Epithelial cell of esophagus (primary cell): ENCODE results near the gene TALDO1.

Experiments used
- DNase-seq: peaks from one replicate; pipeline ENCODE4 v3.0.0; 2010; ENCODE audit warnings: low read depth
- H3K4me3 ChIP-seq: 2 replicates; pipeline ENCODE4 v1.5.1; 2011; ENCODE audit warnings: mild to moderate bottlenecking, low read length, control low read depth
- TF ChIP-seq, protein P1 (sequence below): IDR thresholded peaks from 2 replicates; pipeline ENCODE4 v1.5.1; 2011; ENCODE audit warnings: low read depth, mild to moderate bottlenecking, low read length, control low read depth, inconsistent platforms; ENCODE audit not compliant: insufficient read depth; ENCODE audit errors: missing control alignments

TALDO1 gene

DNA sequence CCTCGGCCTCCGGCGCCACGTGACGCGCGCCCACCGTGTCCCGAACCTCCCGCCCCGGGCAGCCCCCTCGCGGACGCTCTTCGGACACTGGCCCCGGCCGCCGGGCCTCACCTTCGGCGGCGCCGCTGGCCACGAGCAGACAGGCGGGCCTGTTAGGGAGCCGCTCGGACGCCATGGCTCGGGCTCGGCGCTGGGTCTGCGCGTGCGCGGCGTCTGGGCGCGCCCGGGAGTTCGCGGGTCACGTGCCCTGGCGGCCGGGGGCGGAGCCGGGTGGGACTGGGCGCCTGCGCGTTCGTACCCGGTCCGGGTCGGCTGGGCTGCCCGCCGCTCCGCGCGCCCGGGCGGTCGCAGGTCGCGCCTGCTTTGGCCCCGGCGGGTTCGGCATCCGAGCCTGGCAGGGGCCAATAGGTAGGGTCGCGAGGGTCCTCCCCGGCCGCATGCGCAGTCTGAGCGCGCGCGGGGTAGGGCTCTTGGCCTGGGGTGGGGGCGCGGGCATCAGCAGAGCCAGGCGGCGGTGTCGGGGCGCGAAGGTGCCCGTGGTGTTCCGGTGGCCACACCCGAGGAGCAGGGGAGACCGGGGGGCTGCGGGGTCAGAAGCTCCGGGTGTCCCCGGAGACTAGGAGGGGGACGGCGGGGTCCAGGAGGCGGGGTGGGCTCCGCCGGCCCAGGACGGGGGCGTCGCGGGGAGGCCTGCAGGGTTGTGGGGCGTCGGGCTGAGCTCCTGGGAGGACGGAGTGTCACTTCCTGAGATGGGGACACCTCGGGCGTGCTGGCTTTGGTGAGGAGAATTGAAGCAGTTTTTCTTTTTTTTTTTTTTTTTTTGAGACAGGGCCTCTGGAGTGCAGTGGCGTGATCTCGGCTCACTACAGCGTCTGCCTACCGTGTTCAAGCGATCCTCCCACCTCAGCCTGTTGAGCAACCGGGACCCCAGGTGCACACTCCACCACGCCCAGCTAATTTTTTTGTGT is 30.3 kb downstream of the TALDO1 start, which contains the start of gene GATD1:
Gene GATD1 (minus strand): TSS at position 200 of the 968 bp plus-strand sequence. CDS start 25 bp downstream, at position 175.
- peak within 1 kb of the TSS; percentile 82 for H3K4me3 ChIP-seq
- TF ChIP-seq, protein P1, sequence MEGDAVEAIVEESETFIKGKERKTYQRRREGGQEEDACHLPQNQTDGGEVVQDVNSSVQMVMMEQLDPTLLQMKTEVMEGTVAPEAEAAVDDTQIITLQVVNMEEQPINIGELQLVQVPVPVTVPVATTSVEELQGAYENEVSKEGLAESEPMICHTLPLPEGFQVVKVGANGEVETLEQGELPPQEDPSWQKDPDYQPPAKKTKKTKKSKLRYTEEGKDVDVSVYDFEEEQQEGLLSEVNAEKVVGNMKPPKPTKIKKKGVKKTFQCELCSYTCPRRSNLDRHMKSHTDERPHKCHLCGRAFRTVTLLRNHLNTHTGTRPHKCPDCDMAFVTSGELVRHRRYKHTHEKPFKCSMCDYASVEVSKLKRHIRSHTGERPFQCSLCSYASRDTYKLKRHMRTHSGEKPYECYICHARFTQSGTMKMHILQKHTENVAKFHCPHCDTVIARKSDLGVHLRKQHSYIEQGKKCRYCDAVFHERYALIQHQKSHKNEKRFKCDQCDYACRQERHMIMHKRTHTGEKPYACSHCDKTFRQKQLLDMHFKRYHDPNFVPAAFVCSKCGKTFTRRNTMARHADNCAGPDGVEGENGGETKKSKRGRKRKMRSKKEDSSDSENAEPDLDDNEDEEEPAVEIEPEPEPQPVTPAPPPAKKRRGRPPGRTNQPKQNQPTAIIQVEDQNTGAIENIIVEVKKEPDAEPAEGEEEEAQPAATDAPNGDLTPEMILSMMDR: no peak
- DNase-seq: peak; percentile 90

DNA sequence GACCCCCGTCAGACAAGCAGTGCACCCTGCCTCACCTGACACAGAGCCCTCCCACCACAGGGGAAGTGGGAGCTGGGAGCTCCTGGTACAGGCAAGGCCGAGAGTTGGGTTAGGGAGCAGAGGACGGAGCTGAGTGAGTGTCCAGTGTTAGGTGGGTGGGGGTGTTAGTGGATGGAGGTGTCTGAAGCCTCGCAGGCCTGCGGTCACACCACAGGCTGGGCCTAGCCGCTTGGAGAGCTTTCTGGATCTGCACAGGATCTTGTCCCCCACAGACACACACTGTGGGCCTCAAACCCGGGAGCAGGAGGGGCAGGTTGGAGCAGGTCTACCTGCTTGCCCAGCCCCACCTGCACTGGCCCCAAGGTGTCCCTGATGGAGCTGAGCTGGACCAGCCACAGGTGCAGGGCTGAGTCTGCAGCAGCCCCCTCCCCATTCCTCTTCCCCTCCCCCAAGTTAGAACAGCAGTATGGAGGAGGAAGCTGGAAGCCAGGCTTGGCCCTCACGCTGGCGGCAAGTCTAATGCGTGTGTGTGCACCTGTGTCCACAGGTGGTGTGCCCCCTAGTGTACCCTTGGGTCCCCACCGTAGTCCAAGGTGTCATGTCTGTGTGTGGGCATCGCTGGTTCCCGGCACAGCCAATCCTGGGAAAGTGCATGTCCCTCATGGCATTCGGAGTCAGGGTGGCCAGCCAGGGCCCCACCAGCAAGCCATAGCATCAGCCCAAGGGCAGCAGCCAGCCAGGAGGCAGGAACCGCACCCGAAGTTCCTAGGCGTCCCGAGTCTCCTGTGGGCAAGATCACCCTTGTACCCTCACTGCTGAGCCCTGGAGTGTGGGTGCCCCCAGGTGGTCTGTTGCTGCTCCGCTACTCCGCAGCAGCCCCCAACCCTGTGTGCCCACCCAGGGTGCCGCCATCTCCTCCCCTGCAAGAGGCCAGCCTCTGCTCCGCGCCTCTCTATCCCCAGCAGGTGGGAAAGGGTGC is 32.0 kb downstream of the TALDO1 start:
- no peak overlapping the region for H3K4me3 ChIP-seq
- no peak for DNase-seq
- TF ChIP-seq, protein P1: no peak

DNA sequence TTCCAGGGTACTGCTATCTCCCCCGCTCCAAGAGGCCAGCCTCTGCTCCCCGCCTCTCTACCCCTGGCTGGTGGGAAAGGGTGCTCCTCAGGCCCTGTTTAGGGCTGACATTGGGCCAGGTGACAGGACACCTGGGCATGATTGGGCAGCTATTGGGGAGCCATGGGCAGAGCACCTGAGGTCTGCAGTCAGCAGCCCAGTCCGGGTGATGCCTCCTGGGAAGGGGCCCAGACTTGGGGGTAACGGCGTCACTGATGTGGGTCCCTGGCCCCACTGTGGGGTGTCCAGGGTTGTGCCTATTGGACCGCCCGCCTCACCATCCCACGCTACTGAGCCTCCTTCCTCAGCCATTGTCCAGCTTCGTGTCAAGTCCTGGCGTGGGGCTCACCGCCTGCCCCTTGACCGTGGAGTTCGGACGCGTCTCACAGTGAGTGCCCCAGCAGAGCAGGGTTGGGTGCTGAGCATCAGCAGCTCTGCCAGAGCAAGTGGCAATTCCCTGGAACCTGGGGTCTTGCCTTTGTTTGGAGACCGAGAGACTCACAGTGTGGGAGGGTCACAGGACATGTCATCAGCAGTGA is 32.8 kb downstream of the TALDO1 start:
- TF ChIP-seq, protein P1: no peak
- DNase-seq: no peak
- no peak overlapping the region for H3K4me3 ChIP-seq

DNA sequence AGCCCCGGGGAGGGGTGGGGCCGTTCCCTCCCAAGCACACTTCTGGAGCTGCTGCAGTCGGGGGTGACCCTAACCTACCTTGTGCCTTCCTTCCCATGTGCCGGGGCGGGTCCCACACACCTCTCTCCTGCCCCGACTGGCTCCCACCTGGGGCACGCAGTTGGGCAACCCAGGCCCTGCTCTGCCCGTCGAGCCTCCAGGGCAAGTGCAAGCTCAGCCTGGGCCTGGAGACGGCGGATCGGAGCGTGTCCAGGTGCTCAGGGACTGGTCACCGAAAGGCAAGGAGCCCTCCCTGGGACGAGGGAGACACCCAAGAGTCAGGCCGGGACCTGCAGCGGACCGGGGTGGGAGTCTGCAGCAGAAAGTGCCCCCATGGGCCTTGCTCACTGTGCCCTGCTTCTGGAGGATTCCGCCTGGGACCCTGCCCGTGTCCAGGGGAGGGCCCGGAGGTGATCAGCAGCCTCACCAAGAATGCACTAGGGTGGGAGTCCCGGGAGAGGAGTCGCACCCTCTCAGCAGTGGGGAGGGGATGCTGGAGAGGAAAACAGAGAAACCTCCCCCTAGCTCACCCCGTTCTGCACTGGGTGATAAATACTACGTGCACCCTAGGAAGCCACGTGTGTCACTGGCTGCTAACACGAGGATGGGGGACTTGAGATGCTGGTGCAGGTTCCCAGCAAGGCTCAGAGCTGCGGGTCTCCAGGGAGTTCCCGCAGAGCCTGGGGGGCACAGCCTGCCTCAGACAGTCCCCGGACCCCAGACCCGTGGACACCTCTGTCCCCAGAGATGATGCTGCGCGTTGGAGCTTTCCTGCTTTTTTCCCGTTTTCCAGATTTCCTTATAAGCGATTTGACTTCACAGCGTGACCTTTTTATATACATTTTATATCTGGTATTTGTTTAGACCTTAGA is 35.3 kb downstream of the TALDO1 start:
- no peak overlapping the region for H3K4me3 ChIP-seq

DNA sequence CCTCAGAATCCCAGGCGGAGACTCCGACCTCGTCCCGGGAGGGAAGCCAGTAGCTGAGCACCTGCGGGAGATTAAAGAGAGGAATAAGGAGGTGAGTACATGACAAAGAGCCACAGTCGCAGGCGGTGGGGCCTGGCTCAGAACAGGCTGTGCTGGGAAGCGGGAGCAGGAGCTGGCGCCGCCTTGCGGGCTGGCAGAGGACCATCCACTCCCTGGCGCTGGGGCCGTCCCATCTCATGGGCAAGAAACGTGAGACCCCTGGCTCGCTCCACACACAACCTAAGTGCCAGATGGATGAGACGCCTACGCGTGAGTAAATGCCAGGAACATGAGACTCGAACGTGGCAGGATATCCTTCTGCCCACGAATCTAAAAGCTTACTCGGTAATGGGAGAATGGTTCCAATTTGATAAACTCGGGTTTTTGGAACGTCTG is 36.3 kb downstream of the TALDO1 start:
- no peak overlapping the region for H3K4me3 ChIP-seq
- TF ChIP-seq, protein P1: peak; percentile 89
- peak; percentile 87 for DNase-seq

More for the DNA sequence above, 35.3 kb downstream of the TALDO1 start:
- DNase-seq: no peak
- TF ChIP-seq, protein P1: no peak
